Thyroid gland (tissue), 4 donors: ENCODE measurements around the gene NKRF.

Experiments
- CTCF ChIP-seq, 6 experiments: fragments of 200-600 bp in 3 of 6; fragments of 450-650 bp in 3 of 6; sonication (generic) in 3 of 6; IDR thresholded peaks; one replicate each; pipeline ENCODE4 v1.5.1; 2016 to 2019; ENCODE audit warnings: antibody characterized with exemption in 6 of 6, mild to moderate bottlenecking in 2 of 6, inconsistent platforms in 1 of 6, moderate library complexity in 1 of 6
- POLR2A ChIP-seq, 2 donors: fragments of 450-650 bp; IDR thresholded peaks; one replicate each; pipeline ENCODE4 v1.6.1; 2017; ENCODE audit warnings: antibody characterized with exemption in 2 of 2, mild to moderate bottlenecking in 2 of 2, moderate library complexity in 1 of 2

DNA sequence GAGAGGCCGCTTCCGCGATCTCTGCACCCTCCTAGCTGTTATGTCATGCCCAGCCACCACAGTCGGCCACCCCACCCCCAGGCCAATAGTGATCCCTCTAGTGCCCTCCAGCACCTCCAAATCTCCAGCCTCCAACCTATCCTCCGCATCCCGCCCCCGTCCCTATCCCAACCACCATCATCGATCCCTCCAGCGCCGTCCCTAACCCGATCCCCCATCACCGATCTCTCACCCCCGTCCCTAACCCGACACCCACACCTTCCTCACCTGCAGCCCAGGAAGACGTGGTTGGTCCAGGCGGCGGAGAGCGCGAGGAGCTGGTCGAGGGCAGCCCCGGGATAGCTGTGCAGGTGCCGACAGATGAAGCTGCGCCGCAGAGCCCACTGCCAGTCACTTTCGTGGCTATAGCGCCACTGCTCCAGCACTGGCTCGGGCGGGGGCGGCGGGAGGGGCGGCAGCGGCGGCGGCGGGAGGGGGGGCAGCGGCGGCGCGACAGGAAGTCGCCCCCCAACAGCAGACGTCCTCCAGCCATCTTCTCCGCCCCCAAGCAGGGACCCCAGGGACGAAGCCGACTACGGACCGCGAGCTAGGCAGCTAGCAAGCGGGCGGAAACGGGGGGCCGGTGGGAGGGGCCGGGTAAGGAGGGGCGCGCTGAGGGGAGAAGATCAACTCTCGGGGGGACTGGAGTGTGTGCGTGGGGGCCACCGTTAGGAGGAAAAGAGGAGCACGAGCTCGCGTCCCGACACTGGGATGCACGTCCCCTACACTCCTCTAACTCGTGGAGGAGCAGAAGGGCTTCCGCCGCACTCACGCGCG lies 552 bp downstream of the NKRF start:
- no peak for TF ChIP-seq CTCF (IDR thresholded peaks at IDR 0.05)
- no peak for TF ChIP-seq POLR2A (IDR thresholded peaks at IDR 0.05)
